H1 (cell line): ENCODE results near the gene MED12L. TPM values are rescaled to one million over a fixed set of nuclear protein-coding genes. Genes with fewer than 3 reads are reported as not detected.

Experiments
- BCL11A ChIP-seq, 2 experiments: IDR thresholded peaks; one replicate each; pipeline ENCODE4 v1.6.1; 2011; ENCODE audit warnings: low read depth in 2 of 2, low read length in 2 of 2, mild to moderate bottlenecking in 2 of 2
- CHD2 ChIP-seq: IDR thresholded peaks from 2 replicates; pipeline ENCODE4 v1.6.1; 2012; ENCODE audit warnings: low read length, improper control_type of control experiment
- CTBP2 ChIP-seq: IDR thresholded peaks from 2 replicates; pipeline ENCODE4 v1.7.0; 2011; ENCODE audit warnings: borderline replicate concordance, mild to moderate bottlenecking, moderate library complexity, mixed read lengths, low read length; ENCODE audit not compliant: insufficient read depth, insufficient read length
- SIN3A ChIP-seq, 2 experiments: IDR thresholded peaks in 1 of 2; conservative IDR thresholded peaks in 1 of 2; 2 replicates each; pipeline ENCODE4 v1.6.1; 2011 to 2012; ENCODE audit warnings: low read length in 2 of 2, improper control_type of control experiment in 1 of 2, low read depth in 1 of 2, mild to moderate bottlenecking in 1 of 2
- polyA plus RNA-seq, 7 experiments: library from polyadenylated mRNA; depleted of rRNA in 3 of 7; stranded (reverse) in 5 of 7; unstranded in 2 of 7; fragments of >200 nt in 5 of 7; fragments of 200-250 nt in 2 of 7; gene quantifications; 1 replicate in 5 of 7; 2 replicates in 1 of 7; 4 replicates in 1 of 7; pipeline versions ENCODE4 v1.2.1 to v1.2.3, GENCODE V29; 2011 to 2013; ENCODE audit warnings: missing spikeins in 2 of 7, mixed read lengths in 2 of 7
- total RNA-seq: library from RNA; stranded (reverse); fragmentation: NEBNext Ultra II Directional; extraction: Animal tissue kit (Norgen Biotek cat#: 25700); gene quantifications from 2 replicates; pipeline ENCODE4 v1.2.1, GENCODE V29; 2021
- TF ChIP-seq, protein P1 (sequence below): IDR thresholded peaks from 2 replicates; pipeline ENCODE4 v1.6.1; 2011; ENCODE audit warnings: low read depth, mild to moderate bottlenecking, low read length; ENCODE audit not compliant: insufficient read depth
- TF ChIP-seq, protein P2 (sequence below): IDR thresholded peaks from 2 replicates; pipeline ENCODE4 v1.6.1; 2012; ENCODE audit warnings: low read length, inconsistent platforms

Gene MED12L
- total and polyA plus RNA-seq, 2 of the 8 experiments (the other 6 are each of a cell fraction or from before 2014, with no cell fraction given): 3.6 to 26.2 TPM

DNA sequence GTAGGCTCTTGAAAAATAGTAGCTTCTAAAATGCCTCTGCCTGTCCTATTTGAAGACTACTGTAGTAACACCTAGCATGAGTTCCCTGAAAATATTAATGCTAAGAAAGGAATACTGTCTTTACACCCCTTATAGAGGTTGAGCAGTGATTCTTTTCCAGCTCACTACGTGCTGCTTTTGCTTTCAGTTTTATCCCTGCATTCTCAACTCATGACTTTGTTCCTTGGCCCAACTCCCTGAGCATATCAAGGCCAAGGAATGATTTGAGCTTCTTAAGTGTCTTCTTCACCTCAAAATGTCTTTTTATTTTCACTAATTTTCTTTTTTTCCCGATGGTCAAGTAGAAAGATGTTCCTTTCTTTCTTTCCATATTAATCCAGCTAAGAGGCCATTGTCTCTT, 260.4 kb downstream of the MED12L start (continued):
- TF ChIP-seq SIN3A (conservative IDR thresholded peaks at IDR 0.05 in 1 of 2, IDR thresholded peaks at IDR 0.05 in 1 of 2; ENCODE audit: low read depth in 1 of 2, low read length in 2 of 2) (no peak), BCL11A (IDR thresholded peaks at IDR 0.05; ENCODE audit: low read depth in 2 of 2, low read length in 2 of 2) (no peak), CHD2 (no peak), CTBP2 (no peak)
- TF ChIP-seq, protein P1, sequence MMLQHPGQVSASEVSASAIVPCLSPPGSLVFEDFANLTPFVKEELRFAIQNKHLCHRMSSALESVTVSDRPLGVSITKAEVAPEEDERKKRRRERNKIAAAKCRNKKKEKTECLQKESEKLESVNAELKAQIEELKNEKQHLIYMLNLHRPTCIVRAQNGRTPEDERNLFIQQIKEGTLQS: no peak
- TF ChIP-seq, protein P2, sequence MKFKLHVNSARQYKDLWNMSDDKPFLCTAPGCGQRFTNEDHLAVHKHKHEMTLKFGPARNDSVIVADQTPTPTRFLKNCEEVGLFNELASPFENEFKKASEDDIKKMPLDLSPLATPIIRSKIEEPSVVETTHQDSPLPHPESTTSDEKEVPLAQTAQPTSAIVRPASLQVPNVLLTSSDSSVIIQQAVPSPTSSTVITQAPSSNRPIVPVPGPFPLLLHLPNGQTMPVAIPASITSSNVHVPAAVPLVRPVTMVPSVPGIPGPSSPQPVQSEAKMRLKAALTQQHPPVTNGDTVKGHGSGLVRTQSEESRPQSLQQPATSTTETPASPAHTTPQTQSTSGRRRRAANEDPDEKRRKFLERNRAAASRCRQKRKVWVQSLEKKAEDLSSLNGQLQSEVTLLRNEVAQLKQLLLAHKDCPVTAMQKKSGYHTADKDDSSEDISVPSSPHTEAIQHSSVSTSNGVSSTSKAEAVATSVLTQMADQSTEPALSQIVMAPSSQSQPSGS: no peak
